HG03060 (cell line): ENCODE measurements around the gene EDIL3.

Experiments
- ATAC-seq: cut with Tn5 transposase; IDR thresholded peaks from one replicate; pipeline ENCODE4 v1.9.1; 2021; ENCODE audit warnings: low read depth, moderate number of reproducible peaks; ENCODE audit not compliant: unreplicated experiment

The EDIL3 gene

DNA sequence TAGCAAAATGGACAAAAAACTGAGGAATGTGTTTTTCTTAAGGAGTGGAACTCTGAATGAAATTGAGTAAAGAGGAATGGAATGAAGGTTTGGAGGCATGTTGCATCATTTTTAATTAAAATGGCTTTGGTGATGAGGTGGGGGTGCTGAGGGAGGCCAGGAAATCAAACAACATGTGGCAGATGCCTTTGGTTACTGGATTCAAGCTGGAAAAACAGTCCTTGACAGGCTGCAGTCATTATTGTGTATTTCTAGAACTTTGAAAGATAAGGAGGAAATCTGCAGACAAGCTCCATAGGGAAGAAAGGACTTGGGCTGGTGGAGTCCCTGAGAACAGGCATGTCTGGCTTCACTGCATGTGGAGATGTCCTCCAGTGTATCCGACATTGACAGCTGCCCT, 460.5 kb downstream of the EDIL3 start:
- ATAC-seq = no peak

DNA sequence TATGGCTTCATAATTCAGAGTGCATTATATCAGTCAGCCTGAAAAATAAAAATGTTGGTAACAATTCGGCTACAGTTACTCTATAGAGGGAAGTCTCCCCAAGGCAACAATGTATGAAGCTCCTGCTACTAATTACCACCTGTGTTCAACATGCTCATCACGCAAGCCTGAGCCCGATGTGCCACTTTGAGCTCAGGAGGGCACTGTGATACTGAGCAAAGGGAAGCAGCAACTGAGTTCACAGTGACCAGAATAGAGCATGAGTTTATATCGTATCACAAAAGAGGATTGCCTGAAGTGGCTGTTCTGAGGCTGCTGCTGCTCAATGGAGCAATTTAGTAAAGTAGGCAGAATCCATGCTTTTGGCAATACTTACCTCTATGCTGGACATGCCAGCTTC, 462.0 kb downstream of the EDIL3 start:
- ATAC-seq = no peak

DNA sequence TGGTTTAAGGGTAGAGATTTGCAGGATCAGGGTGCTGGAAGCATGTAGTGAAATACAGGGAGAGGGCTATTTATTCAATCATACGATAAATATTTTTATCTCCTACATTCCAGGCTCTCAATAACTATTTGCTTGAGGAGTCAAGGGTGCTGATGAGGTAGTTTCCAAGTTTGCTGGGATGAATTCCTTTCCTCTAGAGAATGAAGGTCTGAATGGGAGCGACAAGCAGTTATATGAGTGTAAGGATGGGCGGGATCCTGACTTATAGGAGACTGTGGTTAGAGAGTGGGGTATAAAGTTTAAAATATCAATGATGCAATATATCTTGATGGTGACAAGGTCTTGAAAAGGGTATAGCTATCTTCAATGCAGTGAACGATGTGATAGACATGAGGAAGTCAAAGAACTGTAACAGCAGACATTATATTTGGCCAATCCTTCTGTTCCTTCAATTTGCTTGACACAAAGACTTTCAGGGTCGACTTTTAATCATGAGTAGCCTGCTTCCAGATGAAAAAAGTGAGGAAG, 462.9 kb downstream of the EDIL3 start:
- no peak for ATAC-seq

DNA sequence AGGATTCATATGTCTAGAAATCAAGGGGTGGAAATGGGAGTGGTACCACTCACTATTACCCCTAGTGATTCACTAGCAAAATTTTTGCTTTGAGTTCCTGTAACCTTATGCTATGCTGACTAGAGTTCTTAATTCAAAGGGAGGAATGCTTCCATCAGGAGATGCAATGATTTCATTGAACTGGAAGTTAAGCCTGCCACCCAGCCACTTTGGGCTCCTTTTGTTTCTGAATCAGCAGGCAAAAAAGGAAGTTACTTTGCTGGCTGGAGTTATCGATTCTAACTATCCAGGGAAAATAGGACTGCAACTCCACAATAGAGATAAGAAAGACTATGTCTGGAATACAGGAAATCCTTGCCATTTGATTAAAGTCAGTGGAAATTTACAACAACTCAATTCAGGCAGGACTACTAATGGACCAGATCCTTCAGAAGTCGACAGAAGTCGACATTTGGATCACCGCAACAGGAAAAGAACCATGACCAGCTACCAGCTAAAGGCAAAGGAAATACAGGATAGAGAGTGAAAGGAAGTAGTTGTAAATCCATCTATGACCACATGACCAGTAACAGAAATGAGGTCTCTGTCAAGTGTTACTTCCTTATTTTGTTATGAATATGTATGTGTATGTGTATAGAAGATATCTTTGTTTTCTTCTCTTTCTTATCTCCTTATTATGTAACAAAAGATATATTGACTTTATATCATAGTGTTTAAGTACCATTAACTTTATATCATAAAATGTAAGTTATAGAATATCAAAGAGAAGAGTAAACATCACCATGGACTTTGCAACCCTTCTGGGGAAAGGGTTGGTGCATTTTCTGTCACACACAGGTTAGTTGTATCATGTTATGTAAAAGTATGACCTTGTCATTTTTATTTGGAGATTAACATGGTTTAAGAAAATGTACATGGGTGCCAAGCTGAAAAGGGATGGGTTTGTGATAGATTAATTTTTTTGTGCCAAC, 465.3 kb downstream of the EDIL3 start:
- ATAC-seq = no peak

DNA sequence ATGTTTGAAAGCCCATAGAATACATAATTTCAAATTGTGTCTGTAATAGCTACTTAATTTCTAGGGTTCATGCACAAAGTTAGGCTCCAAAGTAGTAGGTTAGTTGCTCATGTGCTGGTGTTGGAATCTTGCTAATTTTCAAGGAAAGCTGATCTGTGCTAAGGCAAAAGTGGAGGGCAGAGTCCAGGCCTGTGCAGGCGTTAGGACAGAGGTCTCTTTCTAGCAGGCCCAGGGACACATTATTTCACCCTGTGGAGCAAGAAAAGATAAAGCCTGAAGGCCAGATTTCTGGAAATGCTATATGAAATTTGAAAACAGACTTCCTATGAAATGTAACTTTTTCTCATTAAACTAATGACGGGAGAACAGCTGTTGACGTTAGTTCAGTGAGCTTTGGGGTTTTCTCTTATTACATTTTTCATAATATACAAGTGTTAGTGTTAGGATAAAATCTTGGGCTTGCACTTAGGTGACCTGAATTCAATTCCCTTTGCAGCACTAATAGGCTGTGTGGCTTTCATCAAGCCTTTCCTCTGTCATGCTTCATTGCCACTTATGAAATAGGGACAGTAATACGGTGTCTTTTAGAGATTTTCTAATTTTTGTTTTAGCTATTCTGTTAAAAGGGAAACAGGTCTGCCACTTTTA, 467.3 kb downstream of the EDIL3 start:
- ATAC-seq = no peak

DNA sequence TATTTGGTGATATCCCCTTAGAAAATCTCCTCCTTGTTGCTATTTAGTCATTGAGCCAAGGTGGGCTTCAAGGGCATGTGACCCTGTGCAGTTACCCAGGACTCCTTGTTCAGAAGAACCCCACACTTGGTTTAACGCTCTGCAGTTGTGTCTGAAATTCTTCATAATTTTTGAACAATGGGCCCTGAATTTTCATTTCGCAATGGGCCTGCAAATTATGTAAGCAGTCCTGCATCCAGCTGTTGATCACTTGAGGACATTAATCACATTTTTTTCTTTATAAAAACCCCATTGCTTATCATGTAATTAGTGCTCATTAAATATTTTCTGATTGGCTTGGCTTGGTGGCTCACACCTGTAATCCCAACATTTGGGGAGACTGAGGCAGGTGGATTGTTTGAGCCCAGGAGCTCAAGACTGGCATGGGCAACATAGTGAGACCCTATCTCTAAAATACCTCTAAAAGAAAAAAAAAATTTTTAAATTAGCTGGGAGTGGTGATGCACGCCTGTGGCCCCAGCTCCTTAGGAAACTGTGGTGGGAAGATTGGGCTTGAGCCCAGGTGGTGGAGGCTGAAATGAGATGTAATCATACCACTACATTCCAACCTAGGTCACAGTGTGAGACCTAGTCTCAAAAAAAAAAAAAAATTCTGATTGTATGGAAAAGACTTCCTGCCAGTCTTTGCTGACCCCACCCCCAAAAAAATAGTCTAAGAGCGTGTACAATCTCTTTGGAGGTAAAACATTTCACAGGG, 469.8 kb downstream of the EDIL3 start:
- ATAC-seq = no peak

DNA sequence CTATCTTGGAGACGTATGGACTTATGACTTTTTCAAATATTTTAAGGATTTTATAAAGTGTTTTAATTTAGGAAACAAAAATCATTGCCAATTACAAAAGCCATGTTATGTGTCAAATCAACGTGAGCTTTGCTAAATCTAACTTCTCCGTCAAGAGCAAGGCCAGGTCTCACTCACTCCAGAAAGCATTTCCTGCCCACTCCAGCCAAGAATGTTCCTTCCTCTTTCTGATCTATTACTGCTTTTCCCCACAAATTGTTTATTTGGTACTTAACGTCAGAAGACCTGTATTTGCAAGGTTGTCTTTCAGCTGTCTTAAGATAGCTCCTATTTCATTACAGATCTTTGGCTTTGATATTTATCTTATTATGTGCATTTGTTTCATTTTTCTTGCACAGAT, 470.5 kb downstream of the EDIL3 start:
- ATAC-seq = no peak

DNA sequence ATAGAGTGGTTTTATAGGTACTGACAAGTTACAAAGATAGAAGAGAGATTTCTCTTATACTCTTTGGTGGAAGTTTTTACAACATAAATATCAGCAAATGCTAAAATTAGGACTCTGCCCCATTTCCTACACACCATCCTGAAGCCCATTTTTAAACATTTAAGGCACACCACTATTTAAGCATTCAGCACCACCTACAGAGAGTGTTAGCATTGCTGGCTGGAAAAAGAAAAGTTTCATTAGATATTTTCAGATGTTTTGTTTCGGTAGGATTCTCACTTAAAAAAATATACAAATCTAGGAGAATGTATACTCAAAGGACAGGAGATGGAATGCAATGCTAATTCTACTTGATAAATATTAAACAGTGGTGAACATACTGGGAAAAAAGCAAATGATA, 471.1 kb downstream of the EDIL3 start:
- no peak for ATAC-seq

DNA sequence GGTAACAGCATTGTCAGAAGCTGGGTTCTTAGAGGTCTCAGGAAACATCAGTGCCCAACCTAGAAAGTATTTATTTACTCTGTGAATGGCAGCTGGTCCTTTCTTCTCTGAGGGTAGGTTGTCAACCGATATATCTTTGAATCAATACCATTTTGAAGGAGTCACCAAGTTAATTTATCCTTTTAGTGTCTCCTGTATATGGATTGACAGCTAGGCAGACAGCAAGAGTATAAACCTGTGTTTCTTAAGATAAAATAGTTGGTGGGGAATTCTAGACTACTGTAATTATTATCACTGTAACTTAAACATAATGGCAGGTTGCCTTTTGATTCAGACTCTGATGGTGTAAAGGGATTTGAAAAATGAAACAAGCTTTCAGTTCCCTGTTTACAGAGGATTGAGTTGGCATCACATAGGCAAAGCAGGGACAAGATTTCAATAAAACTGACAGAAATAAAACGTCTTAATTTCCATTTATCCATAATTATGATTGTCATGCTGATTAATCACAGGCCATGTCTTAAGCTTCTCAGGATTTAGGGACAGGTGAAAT, 473.2 kb downstream of the EDIL3 start:
- no peak for ATAC-seq

DNA sequence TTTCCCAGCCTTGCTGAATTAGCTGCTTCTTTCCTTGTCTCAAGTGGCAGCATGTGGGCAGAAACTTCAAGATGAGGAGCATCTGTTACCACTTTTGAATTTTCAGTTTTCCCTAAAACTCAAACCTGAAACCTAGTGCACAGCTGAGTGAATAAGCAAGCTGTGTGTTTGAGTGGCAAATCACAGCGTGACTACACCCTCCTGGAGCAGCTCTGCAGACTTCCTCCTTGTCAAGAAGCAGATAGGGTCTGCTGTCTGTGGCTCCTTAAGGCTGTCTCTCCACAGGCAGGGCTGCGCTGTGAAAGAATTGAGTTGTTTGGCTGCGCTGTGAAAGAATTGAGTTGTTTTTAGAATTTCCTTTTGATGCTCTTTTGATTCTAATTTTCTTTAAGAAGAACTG, 484.4 kb downstream of the EDIL3 start:
- no peak for ATAC-seq

DNA sequence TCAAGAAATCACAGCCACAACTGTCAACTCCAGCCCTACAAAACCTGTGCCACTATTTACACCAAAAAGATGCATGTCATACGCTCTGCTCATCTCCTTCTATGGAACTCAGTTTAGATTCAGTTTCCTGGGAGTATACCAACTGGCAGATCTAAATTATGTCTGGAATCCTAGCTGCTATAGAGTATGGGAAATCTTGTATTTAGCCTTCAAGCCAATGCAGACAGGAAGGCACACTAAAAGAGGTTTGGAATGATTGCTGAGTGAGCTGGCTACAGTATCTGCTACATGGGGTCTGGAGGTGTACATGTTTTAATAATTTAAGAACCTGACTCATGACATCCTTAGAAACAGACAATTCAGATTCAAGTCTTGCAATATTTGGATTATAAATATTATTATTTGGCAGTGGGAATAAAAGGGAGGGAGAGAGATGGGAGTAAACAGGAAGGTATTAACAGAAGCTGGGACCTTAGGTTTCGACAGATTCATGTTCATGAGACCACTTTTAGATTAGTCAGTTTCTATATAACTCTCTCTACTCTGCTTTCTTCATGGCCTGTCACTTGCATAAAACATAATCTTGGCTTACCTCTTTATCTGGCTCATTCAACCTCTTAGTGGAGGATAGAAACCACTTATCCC, 485.2 kb downstream of the EDIL3 start:
- ATAC-seq = no peak

DNA sequence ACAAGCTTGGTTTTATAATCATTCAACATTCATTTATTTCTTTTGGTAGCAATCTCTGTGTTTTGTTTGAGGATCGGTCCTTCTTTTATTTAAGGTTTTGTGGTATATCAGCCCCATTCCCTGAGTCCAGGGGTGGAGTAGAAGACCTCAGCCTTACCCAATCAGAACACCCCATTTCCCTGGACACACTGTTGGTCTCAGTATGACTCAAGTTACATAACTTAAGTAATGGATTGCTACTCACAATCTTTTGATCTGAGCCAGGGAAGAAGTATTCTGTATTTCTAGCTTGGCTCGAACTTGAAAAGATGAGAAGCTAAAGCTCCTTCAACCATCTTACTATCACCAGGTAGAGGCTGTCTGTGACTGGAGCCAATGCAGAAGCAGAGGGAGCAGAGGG, 488.8 kb downstream of the EDIL3 start:
- no peak for ATAC-seq

DNA sequence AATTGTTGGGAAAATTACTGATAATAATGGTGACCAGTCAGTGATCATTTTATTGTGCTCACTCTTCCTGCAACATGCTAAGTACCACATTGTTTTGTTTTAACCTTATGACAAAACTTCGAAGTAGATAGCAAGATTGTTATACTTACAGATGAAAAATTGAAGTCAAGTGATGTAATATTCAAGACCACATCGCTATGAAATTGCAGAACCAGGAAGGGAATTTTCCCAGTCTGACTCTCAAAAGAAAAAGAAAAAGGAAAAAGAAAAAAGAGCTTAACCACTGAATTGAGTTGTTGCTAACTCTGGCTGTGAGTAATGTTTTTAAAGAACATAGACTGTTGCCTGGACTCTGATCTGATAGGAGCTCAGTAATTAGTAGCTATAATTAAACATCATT, 493.4 kb downstream of the EDIL3 start:
- ATAC-seq = no peak
